ENCODE measurements around the gene SPP1.
"Not testable (repeated sequence)": the region's sequence is repeated elsewhere in the genome, so short reads cannot be mapped to it uniquely, and the experiment has no call there.

SPP1 gene

GRCh38 chr4:87995435-87995834, 19.9 kb downstream of the SPP1 start:
- no peak for DNase-seq

DNA sequence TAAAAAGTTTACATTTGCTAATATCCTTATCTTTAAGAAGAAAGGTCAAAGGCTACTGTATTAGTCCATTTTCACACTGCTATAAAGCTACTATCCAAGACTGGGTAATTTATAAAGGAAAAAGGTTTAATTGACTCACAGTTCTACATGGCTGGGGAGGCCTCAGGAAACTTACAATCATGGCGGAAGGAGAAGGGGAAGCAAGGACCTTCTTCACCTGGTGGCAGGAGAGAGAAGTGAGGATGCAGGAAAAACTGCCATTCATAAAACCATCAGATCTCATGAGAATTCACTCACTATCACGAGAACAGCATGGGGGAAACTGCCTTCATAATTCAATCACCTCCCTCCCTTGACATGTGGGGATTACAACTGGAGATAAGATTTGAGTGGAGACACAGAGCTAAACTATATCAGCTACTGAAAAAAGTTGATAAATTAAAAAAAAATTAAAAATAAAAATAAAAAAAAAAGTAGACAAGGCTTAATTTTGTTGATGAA, 23.7 kb downstream of the SPP1 start:
- DNase-seq = not testable (repeated sequence)

GRCh38 chr4:88001871-88002270, 26.4 kb downstream of the SPP1 start:
- DNase-seq = no peak

- peak; percentile 5 for DNase-seq
Measured at GRCh38 chr4:88002786-88003185, 27.3 kb downstream of the SPP1 start.

- no peak for DNase-seq
Measured at GRCh38 chr4:88003261-88003660, 27.7 kb downstream of the SPP1 start.

GRCh38 chr4:88005076-88005475, 29.6 kb downstream of the SPP1 start:
- DNase-seq = no peak

DNA sequence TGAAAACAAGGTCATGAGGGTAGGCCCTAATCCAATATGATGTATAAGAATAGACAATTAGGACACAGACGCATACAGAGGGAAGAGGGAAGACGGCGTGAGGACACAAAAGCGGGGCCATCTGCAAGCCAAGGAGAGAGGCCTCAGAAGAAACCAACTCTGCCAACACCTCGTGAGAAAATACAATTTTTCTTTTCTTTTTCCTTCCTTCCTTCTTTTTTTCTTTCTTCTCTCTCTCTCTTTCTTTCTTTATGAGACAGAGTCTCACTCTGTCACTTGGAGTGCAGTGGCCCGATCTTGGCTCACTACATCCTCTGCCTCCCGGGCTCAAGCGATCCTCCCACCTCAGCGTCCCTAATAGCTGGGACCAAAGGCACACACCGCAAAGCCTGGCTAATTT, 30.4 kb downstream of the SPP1 start:
- no peak for DNase-seq

- DNase-seq = no peak
Measured at GRCh38 chr4:88006956-88007303, 31.4 kb downstream of the SPP1 start.

- peak; percentile 30 for DNase-seq
Measured at GRCh38 chr4:88007304-88008121, 32.0 kb downstream of the SPP1 start, which contains the start of gene PKD2. PKD2 (plus strand) TSS chr4:88007635; CDS start chr4:88007734, 99 bp downstream.

DNA sequence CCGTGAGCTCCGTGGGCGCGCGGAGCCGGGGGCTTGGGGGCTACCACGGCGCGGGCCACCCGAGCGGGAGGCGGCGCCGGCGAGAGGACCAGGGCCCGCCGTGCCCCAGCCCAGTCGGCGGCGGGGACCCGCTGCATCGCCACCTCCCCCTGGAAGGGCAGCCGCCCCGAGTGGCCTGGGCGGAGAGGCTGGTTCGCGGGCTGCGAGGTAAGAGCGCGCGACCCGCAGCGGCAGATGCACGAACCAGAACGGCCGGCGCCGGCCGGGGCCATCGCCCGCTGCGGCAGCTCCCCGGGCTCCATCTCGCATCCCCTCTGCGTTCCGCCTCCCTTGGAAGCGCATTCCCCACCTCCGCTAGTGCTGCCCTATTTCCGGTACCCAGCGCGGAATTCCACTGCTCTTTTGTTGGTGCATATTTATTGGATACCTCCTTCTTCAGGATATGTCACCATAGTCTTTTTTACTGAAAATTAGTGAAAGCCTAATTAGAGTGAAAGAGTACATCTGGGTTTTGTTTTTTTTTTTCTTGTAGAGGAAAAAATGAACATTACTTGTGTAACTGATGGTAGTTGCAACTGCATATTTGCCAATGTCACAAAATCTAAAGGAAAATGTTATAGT, 32.7 kb downstream of the SPP1 start:
- DNase-seq = peak; percentile 0

DNA sequence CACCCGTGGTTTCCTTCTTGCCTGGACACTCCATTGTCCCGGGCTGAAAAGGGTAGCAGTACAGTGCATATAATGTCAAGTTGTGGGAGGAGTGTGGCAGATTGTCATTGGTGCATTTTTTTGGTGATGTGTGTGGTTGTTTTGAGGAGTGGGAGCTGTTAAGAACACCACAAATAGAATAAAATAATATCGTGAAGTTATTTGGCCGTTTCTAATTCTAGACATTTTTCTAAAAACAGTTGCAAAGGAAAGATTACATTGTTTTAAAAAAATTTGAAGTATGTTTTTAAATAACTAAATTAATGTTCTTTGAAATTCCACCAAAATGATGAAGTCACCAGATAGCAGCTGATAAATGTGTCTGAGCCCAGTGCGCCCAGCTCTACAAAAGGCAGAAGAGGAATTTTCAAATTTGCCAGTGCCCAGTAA, 33.2 kb downstream of the SPP1 start:
- no peak for DNase-seq

- DNase-seq = no peak
Measured at GRCh38 chr4:88009871-88010270, 34.4 kb downstream of the SPP1 start.

GRCh38 chr4:88010966-88011365, 35.5 kb downstream of the SPP1 start:
- DNase-seq = no peak

DNA sequence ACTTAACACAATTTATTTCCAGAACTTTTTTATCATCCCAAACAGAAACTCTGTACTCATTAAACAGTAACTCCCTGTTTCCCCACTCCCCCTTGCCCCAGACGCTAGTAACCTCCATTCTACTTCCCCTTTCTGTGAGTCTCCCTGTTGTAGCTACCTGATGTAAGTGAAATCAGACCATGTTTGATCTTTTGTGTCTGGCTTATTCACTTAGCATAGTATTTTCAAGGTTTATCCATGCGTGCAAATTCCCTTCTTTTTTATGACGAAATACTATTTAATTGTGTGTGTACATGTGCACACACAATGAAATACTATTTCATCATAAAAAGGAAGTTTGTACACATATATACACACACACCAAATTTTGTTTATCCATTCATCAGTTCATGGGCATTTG, 37.1 kb downstream of the SPP1 start:
- no peak for DNase-seq

GRCh38 chr4:88014386-88014905, 38.9 kb downstream of the SPP1 start:
- no peak for DNase-seq

DNA sequence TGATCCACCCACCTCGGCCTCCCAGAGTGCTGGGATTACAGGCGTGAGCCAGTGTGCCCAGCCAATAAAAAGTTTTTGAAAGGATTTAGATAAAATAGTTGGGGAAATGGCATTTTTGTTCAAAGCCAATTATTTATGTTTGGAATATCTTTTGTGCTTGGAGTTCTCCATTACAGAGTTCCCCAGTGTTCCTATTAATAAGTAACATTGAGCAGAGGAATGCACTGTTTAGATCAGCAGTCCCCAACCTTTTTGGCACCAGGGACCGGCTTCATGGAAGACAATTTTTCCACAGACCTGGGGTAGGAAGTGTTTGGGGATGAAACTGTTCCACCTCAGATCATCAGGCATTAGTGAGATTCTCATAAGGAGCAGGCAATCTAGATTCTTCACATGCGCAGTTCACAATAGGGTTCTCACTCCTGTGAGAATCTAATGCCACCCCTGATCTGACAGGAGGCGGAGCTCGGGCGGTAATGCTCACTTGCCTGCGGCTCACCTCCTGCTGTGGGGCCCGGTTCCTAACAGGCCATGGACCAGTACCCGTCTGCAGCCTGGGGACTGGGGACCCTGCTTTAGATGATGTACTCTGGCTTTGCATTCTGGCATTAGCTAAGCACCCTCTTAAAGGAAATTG, 40.3 kb downstream of the SPP1 start:
- DNase-seq = no peak

- DNase-seq = no peak
Measured at GRCh38 chr4:88017516-88018297, 42.2 kb downstream of the SPP1 start.

GRCh38 chr4:88018466-88018865, 43.0 kb downstream of the SPP1 start:
- no peak for DNase-seq

DNA sequence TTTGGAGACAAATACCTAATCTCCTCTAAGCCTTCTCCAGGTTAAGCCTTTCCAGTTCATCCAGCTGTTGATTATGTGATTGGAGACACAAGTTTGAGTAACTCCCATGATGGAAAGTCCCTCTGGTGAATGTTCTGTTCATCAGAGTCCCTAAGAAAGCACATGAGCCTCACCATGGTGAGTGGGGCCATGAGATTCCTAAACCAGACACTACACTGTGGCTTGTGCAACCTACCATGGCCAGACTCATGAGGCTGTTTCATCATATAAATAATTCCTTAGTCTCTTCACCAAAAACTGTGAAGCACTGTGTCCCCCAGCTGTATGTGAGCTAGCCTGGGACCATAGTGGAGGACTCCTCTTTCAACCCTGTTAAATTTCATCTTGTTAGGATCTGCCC, 46.3 kb downstream of the SPP1 start:
- DNase-seq = no peak

GRCh38 chr4:88022289-88022688, 46.8 kb downstream of the SPP1 start:
- no peak for DNase-seq

DNA sequence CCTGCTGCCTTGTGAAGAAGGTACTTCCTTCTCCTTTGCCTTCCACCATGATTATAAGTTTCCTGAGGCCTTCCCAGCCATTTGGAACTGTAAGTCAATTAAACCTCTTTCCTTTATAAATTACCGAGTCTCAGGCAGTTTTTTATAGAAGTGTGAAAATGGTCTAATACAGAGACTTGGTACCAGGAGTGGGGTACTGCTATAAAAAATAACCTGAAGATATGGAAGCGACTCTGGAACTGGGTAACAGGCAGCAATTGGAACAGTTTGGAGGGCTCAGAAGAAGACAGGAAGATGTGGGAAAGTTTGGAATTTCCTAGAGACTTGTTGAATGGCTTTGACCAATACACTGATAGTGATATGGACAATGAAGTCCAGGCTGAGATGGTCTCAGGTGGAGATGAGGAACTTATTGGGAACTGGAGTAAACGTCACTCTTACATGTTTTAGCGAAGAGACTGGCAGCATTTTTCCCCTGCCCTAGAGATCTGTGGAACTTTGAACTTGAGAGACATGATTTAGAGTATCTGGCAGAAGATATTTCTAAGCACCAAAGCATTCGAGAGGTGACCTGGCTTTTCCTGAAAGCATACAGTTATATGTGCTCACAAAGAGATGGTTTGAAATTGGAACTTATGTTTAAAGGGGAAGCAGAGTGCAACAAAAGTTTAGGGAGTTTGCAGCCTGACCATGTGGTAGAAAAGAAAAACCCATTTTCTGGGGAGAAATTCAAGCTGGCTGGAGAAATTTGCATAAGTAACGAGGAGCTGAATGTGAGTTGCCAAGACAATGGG, 50.6 kb downstream of the SPP1 start:
- DNase-seq = not testable (repeated sequence)

All from DMS79 (cell line).